NOMO-1 treated with DMSO at 0.1 percent for 48 hours (cell line): Measurements from ENCODE around the gene AHCYL2.
"Not testable (repeated sequence)": the region's sequence is repeated elsewhere in the genome, so short reads cannot be mapped to it uniquely, and the experiment has no call there.

Experiments
- DNase-seq: peaks from one replicate; lab custom pipeline; 2025; ENCODE audit not compliant: unreplicated experiment; lab: John Stamatoyannopoulos, UW

The AHCYL2 gene

DNA sequence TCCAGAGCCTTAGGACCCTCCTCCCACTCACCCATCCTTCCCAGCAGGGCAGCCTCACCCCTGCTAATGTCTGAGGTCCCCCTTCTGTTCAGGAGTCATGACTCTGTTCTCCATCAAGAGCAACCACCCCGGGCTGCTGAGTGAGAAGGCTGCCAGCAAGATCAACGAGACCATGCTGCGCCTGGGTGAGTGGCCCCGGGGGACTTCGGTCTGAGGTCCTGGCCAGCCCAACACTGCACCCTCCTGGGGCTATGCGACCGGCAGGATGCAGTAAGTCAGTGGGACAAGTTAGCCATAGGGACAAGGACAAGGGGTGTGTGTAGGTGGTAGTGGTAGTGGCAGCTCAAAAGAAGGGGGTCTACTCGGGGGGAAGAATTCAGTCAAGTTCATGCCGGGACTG, 16.2 kb upstream of the AHCYL2 start:
- no peak for DNase-seq

DNA sequence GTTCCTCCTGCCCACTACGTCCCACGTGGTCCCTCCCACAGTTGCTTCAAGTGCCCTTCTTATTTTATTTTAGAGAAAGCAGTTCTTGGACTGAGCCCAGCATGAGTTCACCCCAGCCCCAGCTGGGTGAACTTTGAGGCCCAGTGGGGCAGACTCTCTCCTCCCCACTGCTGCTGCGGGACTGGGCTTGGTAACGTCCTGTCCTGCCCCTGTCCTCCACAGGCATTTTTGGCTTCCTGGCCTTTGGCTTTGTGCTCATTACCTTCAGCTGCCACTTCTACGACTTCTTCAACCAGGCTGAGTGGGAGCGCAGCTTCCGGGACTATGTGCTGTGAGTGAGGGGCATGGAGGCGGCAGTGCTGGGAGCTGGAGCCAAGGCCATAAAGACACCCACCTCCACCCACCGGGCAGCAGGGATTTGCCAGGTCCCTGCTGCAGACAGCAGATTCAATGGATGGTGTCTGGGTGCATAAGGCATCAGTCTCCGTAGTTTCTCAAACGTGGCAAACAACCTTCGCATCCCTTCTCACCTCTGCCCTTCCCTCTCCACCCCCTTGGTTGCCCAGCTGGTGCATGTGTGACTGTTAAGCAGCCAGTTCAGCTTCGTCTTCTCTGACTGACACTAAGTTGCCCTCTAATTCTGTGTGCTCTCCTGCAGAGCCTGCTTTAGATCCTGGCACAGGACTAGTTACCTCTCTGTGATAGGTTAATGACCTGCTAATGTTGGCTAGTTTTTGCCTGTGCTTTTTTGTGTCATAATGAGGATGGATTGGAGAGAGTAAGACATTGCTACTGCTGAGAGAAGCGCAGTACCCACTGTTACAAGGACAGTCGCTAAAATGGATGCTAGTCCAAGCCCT, 15.5 kb upstream of the AHCYL2 start:
- DNase-seq = no peak

DNA sequence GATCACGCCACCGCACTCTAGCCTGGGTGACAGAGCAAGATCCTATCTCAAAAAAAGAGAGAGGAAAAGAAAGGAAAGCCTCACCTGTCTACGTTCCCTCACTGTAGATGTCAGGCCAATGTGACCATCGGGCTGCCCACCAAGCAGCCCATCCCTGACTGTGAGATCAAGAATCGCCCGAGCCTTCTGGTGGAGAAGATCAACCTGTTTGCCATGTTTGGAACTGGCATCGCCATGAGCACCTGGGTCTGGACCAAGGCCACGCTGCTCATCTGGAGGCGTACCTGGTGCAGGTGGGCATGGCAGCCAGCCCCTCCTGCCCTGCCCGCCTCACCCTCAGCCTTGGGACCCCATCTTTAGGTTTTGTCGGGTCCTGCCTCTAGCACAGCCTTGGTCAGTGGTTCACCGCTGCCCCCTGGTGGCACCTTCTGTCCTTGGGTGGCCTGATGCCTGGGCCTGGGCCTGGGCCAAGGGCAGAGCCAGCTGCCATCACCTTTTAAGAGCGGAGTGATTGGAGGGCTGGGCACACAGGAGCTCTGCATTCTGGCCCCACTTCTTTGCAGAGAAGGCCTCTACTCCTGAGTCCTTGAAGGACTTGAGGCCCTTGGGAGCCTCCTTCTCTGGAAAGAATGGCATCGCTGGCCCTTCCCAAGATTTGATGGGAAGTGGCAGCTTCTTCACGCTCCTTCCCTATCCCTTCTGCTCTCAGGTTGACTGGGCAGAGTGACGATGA, 14.4 kb upstream of the AHCYL2 start:
- peak; percentile 12 for DNase-seq

GRCh38 chr7:129210989-129211312, 13.9 kb upstream of the AHCYL2 start:
- DNase-seq = no peak

GRCh38 chr7:129212126-129212525, 12.7 kb upstream of the AHCYL2 start:
- no peak for DNase-seq

GRCh38 chr7:129212596-129212995, 12.2 kb upstream of the AHCYL2 start:
- DNase-seq = no peak

DNA sequence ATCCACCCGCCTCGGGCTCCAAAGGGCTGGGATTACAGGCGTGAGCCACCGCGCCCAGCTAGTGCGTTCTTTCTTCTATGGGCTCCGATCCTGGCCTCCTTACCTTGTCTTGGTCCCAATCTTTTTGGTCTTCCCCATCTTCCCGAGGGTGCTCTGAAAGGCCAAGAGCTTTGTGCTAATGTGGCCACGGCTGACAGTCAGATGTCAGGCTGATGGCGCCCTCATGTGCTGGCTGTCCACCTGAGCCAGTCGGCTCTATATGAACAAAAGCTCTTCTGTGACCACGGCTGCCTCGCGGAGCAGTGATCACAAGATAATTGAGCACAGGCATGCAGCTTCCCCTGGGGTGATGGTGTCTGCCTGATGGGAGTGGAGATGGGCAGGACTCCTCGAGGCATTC, 11.0 kb upstream of the AHCYL2 start:
- peak; percentile 23 for DNase-seq

DNA sequence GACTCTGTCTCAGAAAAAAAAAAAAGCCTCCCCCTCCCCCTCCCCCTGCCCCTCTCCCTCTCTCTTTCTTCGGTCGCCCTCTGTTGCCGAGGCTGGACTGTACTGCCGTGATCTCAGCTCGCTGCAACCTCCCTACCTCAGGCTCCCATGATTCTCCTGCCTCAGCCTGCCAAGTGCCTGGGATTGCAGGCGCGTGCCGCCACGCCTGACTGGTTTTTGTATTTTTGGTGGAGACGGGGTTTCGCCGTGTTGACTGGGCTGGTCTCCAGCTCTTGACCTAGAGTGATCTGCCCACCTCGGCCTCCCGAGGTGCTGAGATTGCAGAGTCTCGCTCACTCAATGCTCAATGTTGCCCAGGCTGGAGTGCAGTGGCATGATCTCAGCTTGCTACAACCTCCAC, 9.1 kb upstream of the AHCYL2 start:
- DNase-seq = not testable (repeated sequence)

- not testable (repeated sequence) for DNase-seq
Observed at GRCh38 chr7:129216101-129216715, 8.6 kb upstream of the AHCYL2 start.

DNA sequence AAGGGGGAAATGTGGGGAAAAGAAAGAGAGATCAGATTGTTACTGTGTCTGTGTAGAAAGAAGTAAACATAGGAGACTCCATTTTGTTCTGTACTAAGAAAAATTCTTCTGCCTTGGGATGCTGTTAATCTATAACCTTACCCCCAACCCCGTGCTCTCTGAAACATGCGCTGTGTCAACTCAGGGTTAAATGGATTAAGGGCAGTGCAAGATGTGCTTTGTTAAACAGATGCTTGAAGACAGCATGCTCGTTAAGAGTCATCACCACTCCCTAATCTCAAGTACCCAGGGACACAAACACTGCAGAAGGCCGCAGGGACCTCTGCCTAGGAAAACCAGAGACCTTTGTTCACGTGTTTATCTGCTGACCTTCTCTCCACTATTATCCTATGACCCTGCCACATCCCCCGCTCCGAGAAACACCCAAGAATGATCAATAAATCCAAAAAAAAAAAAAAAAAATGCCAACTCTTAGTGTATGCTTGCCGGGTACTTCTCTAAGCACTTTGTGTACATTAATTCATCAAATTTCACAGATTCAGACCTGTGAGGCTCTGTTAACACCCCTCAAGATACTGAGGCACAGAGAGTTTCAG, 7.9 kb upstream of the AHCYL2 start:
- not testable (repeated sequence) for DNase-seq

DNA sequence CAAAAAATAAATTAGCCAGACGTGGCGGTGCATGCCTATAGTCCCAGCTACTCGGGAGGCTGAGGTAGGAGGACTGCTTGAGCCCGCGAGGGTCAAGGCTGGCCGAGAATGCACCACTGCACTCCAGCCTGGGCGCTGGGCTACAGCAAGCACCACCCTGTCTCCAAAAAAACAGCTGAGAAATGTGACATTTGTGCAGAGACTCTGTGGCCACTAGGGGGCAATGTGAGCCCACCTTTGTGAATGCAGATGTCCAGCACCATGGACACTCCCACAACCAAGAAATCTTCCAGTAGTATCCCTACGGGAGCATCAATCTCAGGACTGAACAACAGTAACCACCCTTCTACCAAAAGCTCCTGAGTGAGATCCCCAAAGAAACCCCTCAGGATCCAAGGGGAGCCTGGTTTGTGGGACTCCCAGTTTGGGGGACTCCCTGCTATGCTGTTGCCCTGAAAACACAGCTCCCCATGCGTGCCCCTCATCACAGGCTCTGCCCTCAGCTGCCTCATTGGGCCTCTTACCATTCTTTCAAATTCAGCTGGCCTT, 6.2 kb upstream of the AHCYL2 start:
- DNase-seq = peak; percentile 31

- DNase-seq = not testable (repeated sequence)
Observed at GRCh38 chr7:129219166-129219565, 5.7 kb upstream of the AHCYL2 start.

- no peak for DNase-seq
Observed at GRCh38 chr7:129222064-129222463, 2.8 kb upstream of the AHCYL2 start.

DNA sequence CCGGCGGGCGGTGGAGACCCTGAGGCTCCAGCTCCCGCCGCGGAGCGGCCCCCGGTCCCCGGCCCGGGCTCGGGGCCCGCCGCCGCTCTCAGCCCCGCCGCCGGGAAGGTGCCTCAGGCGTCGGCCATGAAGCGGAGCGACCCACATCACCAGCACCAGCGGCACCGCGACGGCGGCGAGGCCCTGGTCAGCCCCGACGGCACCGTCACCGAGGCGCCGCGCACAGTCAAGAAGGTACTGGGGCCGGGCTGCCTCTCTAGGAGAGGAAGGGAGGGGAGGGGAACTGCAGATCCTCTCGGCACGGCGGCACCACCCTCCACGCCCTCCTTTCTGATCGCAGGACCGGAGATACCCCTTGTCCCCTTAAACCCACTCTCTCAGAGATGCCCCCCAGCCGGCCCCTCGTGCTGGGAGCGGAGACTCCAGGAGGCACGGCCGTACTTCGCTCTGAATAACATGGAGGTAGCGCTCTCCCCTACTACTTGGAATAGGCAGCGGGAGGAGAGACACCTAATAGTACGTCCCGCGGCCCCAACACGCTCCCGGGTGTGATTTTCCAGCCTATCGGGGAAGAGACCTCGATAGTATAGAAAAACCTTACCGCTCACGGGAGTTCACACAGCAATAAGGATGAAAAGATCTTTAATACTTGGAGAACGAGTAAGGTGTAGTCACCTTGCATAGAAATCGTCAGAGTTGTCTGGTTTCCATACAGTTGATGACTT, 538 bp downstream of the AHCYL2 start:
- DNase-seq = no peak

GRCh38 chr7:129225931-129226572, 1.2 kb downstream of the AHCYL2 start:
- no peak for DNase-seq

DNA sequence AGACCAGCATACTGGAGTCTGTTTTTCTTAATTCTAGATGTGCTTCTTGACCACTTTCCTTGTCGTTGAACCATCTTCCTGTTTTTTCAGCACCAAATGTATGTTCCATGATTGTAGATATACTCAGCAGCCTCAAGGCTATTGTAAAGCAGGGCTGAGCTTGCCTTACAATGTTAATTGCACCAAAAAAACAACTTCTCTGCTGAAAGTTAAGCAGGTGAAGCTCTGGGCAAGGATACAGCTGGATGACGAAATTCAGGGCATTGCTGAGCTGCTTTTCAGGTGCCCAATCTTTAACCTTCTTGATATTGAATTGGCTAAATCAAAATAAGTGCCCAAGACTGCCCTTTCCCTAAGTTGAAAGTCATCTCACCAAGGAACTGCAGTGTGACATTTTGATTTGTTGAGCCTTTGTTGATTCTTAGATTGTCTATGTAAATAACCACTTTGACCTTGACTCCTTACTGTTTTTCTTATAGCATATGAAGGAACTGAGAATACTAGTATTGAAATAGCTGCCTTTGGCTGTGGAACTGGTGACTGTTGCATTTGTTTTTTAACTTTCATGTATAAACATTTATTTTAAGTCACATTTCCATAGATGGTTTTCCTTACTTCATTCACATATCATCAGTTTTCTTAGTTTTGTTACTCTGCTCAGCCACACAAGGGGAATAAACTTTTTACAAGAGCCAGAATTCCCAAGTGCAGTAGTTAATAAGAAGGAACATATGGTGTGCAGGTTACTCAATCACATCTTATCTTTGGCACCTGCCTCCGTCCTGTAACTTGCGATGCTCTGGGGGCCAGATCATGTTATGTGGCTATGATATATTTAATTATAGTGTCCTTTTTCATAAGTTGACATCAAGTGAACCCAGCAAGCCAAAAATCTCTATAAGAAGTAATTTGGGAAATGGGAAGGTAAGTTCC, 3.1 kb downstream of the AHCYL2 start:
- DNase-seq = no peak

GRCh38 chr7:129228633-129229032, 3.8 kb downstream of the AHCYL2 start:
- DNase-seq = no peak

- no peak for DNase-seq
Observed at GRCh38 chr7:129231666-129232065, 6.8 kb downstream of the AHCYL2 start.

GRCh38 chr7:129238546-129238945, 13.7 kb downstream of the AHCYL2 start:
- DNase-seq = no peak
